Measurements from ENCODE around the gene ITGA2. TPM values are rescaled to one million over a fixed set of nuclear protein-coding genes. Genes with fewer than 3 reads are reported as not detected.

ITGA2 gene
- total and polyA plus RNA-seq, 2 of the 8 experiments (the other 6 are each of a cell fraction or from before 2014, with no cell fraction given): 1.4 to 7.7 TPM

DNA sequence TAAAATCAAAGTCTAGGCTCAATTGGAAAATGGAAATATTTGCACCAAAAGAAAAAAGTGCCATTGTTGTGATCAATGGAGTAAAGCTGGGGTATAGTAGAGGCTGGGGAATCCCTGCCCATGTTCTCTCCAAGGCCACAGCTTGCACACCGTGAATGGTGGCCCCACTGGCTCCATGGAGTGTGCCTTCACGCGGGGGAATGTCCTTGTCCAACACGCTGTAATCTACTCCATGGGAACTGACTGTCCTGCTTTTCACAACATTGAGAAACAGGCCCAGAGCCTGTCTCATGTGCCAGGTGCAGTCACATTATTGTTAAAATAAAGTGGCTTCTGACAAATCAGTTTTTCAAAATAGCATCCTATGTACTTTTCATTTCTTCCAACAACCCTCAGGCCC, 33.1 kb upstream of the ITGA2 start:
- H3K4me2 ChIP-seq (ENCODE audit: insufficient read depth in 1 of 2, low read depth in 2 of 2, low read length in 2 of 2): no peak overlapping the region
- H3K9ac ChIP-seq (replicated peaks in 1 of 4; ENCODE audit: extremely low read depth in 1 of 4, low read depth in 3 of 4, low read length in 3 of 4): no peak overlapping the region
- H2BK120ac ChIP-seq (replicated peaks; ENCODE audit: low read depth, low read length): no peak overlapping the region
- H3K79me2 ChIP-seq (ENCODE audit: control insufficient read depth in 1 of 2, insufficient read depth in 2 of 2, low read length in 2 of 2): no peaks in the 10 kb centered on the region
- DNase-seq (ENCODE audit: low read depth in 1 of 2, low spot score in 2 of 2): no peak
- no peaks in the 10 kb centered on the region for H3K36me3 ChIP-seq (ENCODE audit: control insufficient read depth in 2 of 4, insufficient read depth in 4 of 4, low read length in 3 of 4)
- no peak overlapping the region for H2BK20ac ChIP-seq (ENCODE audit: low read length)
- no peak overlapping the region; the same call in 1 of the 2 replicates for H2BK5ac ChIP-seq (ENCODE audit: low read depth, low read length)
- no peak for FAIRE-seq
- no peaks in the 10 kb centered on the region for H3K23me2 ChIP-seq (ENCODE audit: low read depth, low read length)
- no peak overlapping the region for H3K18ac ChIP-seq (ENCODE audit: extremely low read depth, low read length)
- no peaks in the 10 kb centered on the region for H3K79me1 ChIP-seq (ENCODE audit: low read depth, low read length)
- POLR2A ChIA-PET (ENCODE audit: partially characterized antibody): no interaction called here
- H4K20me1 ChIP-seq (replicated peaks in 1 of 2; ENCODE audit: control insufficient read depth in 1 of 2, insufficient read depth in 2 of 2, low read length in 2 of 2): no peaks in the 10 kb centered on the region
- no peak overlapping the region for H3K4me3 ChIP-seq (ENCODE audit: extremely low read depth in 1 of 4, insufficient read depth in 2 of 4, low read depth in 3 of 4, low read length in 4 of 4)
- no peaks in the 10 kb centered on the region for H3K9me3 ChIP-seq (ENCODE audit: insufficient read depth in 2 of 2, low read depth in 1 of 2, low read length in 1 of 2)
- H3K4ac ChIP-seq (replicated peaks; ENCODE audit: insufficient read length, low read depth, low read length): no peak overlapping the region
- H2BK15ac ChIP-seq (ENCODE audit: low read length): no peak overlapping the region
- no peak for TF ChIP-seq ATF2 (IDR thresholded peaks at IDR 0.05; ENCODE audit: low read length)
- no peak for TF ChIP-seq HDAC2 (IDR thresholded peaks at IDR 0.05; ENCODE audit: borderline replicate concordance in 1 of 2, low read depth in 2 of 2, low read length in 2 of 2)
- no peak for TF ChIP-seq ASH2L (IDR thresholded peaks at IDR 0.05; ENCODE audit: low read length)
- no peak for TF ChIP-seq FOSL1 (IDR thresholded peaks at IDR 0.05; ENCODE audit: insufficient read depth, low read depth, low read length)
- no peak for TF ChIP-seq SRF (IDR thresholded peaks at IDR 0.05; ENCODE audit: low read depth, low read length)
- no peak for TF ChIP-seq NANOG (IDR thresholded peaks at IDR 0.05; ENCODE audit: insufficient read depth, low read depth, low read length, poor library complexity, severe bottlenecking)
- H3K56ac ChIP-seq (replicated peaks; ENCODE audit: insufficient read length, low read depth, low read length): no peak overlapping the region
- no peak overlapping the region; the same call in 1 of the 2 replicates for H2AK5ac ChIP-seq (ENCODE audit: low read depth, low read length)
- no peak overlapping the region for H3K27ac ChIP-seq (ENCODE audit: low read depth, low read length)
- no peaks in the 10 kb centered on the region; a peak in 2 of 7 replicates for H3K4me1 ChIP-seq (replicated peaks in 1 of 4; ENCODE audit: control insufficient read depth in 3 of 4, insufficient read depth in 4 of 4, low read length in 3 of 4)
- H3K27me3 ChIP-seq (replicated peaks in 1 of 4; ENCODE audit: control insufficient read depth in 3 of 4, extremely low read depth in 1 of 4, insufficient read depth in 3 of 4, low read length in 3 of 4): no peaks in the 10 kb centered on the region
- no peak overlapping the region for H4K91ac ChIP-seq (replicated peaks; ENCODE audit: insufficient read length, low read length)
- H3K23ac ChIP-seq (ENCODE audit: insufficient read length): no peak overlapping the region
- 95% methylated on average over 4 of the region's 4 CpGs; no CpG with 5 or more reads in 1 of the 2 experiments for WGBS, 2 experiments (ENCODE audit: extremely low coverage in 1 of 2, insufficient coverage in 1 of 2, insufficient read length in 1 of 2, insufficient replicate concordance in 2 of 2, low coverage in 1 of 2, low lambda C conversion rate in 2 of 2, missing lambda C conversion rate in 1 of 2)
- H2AFZ ChIP-seq (ENCODE audit: low read length): no peak overlapping the region
- no peak overlapping the region for H2BK12ac ChIP-seq (ENCODE audit: low read depth, low read length)
- H4K8ac ChIP-seq (ENCODE audit: extremely low read depth, insufficient read depth, low read length): no peak overlapping the region
- CTCF ChIA-PET (ENCODE audit: partially characterized antibody): interaction anchor here (1.0 kb wide), 1 partner anchor 139 kb away, joined by 3 read pairs; no protein-coding TSS in a partner anchor
- no peak overlapping the region for H3K14ac ChIP-seq (ENCODE audit: insufficient read length)
- H4K5ac ChIP-seq (ENCODE audit: insufficient read length, low read depth, low read length): no peak overlapping the region

Data from H1 (cell line).